COLO668 (cell line): Measurements from ENCODE around the gene TCF21.
"Not testable (repeated sequence)": the region's sequence is repeated elsewhere in the genome, so short reads cannot be mapped to it uniquely, and the experiment has no call there.

Source experiments
- DNase-seq: peaks from one replicate; lab custom pipeline; 2025; ENCODE audit not compliant: unreplicated experiment; lab: John Stamatoyannopoulos, UW

Gene TCF21

DNA sequence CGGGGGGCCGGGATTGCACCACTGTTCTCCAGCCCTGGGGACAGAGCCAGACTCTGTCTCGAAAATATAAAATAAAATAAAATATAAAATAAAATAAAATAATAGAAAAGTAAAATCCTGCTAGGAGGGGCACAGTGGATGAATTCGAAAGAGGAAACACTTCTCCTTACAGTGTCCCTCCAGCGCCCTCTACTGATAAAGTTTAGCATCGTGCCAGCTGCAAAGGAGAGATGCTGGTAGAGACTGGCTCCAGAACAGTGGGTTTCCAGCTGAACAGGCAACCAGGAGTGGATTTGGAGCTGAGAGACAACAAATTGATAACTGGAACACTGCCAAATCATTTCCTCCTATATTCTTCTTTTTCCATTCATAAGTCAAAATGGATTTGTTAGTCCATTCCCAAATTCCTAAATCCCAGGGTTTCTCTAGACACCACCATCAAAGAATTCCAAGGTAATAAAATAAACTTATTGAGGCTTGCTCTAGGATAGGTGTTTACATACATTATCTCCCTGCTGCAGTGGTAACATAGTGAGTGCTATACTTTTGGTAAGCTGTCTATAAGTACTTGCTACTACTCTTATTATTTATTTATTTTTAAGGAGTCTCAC is 32.4 kb downstream of the TCF21 start:
- peak; percentile 69 for DNase-seq

DNA sequence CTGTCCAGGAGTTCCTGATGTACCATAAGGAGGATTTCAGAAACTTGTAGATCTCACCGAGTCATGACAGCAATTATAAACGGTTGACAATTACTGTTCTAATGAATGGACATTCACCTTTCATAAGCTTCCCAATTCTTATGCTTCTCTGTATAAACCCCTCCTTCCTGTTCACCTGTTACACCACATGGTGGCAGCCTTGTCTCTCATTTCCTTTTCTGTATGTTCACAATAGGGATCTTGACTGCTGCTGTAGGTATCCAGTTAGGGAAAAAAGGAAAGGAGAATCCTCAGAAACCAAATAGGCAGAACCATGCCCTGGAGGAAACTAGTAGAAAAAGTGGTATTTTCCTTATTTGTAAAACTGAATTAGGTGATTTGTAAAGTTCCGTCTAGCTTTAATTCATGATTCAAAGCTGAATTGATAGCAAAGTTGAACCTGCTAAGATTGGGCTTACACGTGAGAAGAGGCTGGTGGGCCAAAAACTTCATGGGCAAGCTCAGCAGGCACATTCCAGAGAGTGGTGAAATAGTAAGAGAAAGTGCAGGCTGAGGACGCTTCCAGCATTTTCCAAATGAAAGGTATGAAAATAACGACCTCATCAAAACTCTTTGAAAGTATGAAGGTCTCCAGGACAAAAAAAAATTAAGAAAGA is 35.2 kb downstream of the TCF21 start:
- peak; percentile 41 for DNase-seq

DNA sequence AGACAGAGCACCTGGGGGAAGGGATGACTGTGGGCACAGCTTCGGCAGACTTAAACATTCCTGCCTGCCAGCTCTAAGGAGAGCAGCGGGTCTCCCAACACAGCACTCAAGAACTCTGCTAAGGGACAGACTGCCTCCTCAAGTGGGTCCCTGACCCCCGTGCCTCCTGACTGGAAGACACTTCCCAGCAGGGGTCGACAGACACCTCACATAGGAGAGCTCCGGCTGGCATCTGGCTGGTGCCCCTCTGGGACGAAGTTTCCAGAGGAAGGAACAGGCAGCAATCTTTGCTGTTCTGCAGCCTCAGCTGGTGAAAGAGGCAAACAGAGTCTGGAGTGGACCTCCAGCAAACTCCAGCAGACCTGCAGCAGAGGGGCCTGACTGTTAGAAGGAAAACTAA is 42.3 kb downstream of the TCF21 start:
- not testable (repeated sequence) for DNase-seq

DNA sequence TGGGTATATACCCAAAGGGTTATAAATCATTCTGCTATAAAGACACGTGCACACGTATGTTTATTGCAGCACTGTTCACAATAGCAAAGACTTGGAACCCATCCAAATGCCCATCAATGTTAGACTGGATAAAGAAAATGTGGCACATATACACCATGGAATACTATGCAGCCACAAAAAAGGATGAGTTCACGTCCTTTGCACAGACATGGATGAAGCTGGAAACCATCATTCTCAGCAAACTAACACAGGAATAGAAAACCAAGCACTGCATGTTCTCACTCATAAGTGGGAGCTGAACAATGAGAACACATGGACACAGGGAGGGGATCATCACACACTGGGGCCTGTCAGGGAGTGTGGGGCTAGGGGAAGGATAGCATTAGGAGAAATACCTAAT is 47.4 kb downstream of the TCF21 start:
- DNase-seq = not testable (repeated sequence)

DNA sequence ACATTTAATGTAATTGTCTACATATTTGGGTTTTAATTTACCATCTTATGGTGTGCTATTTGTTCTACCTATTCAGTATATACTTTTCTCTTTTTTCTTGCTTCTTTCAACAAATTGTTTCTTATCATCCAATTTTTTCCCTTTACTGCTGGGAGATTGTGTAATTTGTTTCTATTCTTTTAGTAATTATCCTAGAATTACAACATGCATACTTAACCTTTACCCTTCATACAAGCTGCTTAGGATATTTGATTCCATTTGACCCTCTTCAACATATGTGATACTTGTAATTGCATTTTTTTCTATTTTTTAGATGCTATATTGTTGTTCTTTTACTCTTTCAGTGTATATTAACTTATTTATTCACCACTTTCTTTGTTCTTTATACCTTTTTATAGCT is 49.0 kb downstream of the TCF21 start:
- no peak for DNase-seq

DNA sequence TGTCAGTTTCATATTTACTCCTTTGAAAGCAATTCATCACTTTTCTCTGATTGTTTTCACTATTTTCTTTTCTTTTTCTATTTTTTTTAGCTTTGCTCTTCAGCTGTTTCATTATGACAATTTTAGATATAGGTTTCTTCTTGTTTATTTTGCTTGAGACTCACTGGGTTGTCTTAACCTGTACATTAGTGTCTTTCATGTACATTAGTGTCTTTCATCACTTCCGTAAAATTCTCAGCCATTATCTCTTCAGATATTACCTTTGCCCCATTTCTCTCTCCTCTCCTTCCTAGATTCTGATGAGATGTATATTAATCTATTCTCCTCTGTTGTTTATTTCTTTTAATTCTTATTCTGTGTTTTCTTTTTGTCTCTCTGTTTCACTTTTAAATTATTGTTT is 49.6 kb downstream of the TCF21 start:
- no peak for DNase-seq

DNA sequence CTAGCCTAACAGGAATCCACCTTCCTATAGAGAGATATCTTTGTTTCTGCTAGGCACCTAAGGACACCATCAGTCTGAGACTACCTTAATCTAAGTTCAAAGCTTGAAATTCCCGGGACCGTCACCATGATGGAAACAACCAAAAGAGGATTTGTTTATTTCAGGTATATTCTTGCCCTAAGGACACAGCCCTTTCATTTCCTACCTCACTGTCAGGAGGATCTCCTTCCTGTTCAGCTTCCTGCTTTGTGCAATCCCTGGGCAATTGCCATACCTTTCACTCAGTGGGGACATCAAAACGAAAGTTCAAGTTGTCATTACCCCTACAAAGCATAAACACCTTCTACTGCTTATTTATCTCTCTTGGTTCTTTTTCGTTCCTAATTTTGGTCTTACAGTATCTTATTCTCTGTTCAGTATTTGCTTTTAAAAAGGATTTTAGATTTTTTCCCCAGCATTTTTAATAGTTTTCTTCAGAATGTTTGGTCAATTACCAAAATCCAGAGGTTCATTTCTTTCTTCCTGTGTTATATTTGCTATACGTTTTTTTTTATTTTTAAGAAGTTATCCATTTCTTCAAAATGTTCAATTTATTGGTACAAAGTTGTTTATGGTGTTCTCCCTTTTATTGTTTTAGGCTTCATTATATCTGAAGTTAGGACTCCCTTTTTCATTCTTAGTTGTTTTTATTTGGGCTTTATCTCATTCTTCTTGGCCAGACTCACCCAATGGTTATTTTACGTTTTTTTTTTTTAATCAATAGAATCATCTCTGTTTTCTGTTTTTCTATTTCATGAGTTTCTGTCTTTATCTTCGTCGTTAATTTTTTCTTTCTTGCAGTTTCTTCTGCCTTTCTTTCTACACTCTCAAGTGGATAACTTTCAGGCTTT is 51.1 kb downstream of the TCF21 start:
- DNase-seq = no peak
